ENCODE measurements around the gene RBM8A. TPM values are rescaled to one million over a fixed set of nuclear protein-coding genes. Genes with fewer than 3 reads are reported as not detected.
"Not testable (repeated sequence)": the region's sequence is repeated elsewhere in the genome, so short reads cannot be mapped to it uniquely, and the experiment has no call there.

The RBM8A gene
- total and polyA plus RNA-seq, 7 donors: 77.8 to 138 (median 97.9) TPM

DNA sequence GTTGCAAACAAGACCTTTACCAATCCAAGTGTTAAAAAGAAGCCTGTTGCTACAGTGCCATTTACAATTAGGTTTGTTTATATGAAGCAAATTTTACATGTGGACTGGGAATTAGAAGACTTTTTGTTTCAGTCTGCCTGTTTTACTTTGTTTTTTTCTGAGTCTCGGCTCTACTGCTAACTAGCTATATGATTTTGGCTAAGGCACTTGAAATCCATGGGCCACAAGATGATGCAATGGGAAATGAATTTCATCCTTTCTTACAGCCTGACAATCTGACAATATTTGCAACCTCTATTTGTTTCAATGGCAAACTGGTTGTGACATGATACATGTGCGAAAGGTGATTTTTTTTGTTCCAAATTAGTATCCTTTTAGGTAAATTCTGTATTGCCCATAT is 5.0 kb downstream of the RBM8A start:
- peaks cover 0 to 30% (median 0%) of the 10 kb centered on the region in 4 donors for H3K36me3 ChIP-seq
- no peak for DNase-seq
- no peak overlapping the region for H3K4me3 ChIP-seq
- intact Hi-C loops (cut with DNase I): no loop called here
- WGBS, 2 donors: 82 to 90% methylated on average over 2 of the region's 2 CpGs
- TF ChIP-seq, protein P1, sequence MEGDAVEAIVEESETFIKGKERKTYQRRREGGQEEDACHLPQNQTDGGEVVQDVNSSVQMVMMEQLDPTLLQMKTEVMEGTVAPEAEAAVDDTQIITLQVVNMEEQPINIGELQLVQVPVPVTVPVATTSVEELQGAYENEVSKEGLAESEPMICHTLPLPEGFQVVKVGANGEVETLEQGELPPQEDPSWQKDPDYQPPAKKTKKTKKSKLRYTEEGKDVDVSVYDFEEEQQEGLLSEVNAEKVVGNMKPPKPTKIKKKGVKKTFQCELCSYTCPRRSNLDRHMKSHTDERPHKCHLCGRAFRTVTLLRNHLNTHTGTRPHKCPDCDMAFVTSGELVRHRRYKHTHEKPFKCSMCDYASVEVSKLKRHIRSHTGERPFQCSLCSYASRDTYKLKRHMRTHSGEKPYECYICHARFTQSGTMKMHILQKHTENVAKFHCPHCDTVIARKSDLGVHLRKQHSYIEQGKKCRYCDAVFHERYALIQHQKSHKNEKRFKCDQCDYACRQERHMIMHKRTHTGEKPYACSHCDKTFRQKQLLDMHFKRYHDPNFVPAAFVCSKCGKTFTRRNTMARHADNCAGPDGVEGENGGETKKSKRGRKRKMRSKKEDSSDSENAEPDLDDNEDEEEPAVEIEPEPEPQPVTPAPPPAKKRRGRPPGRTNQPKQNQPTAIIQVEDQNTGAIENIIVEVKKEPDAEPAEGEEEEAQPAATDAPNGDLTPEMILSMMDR (IDR thresholded peaks at IDR 0.05): no peak
- TF ChIP-seq POLR2A (IDR thresholded peaks at IDR 0.05): no peak
- TF ChIP-seq EP300 (IDR thresholded peaks at IDR 0.05): no peak
- no peak for TF ChIP-seq POLR2AphosphoS5 (IDR thresholded peaks at IDR 0.05)
- H3K9me3 ChIP-seq: no peaks in the 10 kb centered on the region
- no peaks in the 10 kb centered on the region for H3K27me3 ChIP-seq
- no peak overlapping the region for H3K27ac ChIP-seq
- peaks cover 0 to 36% (median 30%) of the 10 kb centered on the region in 4 donors for H3K4me1 ChIP-seq

DNA sequence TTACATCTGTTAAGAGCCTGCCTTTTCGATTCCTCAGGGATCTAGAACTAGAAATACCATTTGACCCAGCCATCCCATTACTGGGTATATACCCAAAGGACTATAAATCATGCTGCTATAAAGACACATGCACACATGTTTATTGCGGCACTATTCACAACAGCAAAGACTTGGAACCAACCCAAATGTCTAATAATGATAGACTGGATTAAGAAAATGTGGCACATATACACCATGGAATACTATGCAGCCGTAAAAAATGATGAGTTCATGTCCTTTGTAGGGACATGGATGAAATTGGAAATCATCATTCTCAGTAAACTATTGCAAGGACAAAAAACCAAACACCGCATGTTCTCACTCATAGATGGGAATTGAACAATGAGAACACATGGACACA is 7.0 kb downstream of the RBM8A start:
- H3K4me3 ChIP-seq; DNase-seq; intact Hi-C loops (cut with DNase I); H3K27ac ChIP-seq; H3K9me3 ChIP-seq; H3K27me3 ChIP-seq: not testable (repeated sequence)
- 71 to 81% methylated on average over 2 to 3 of the region's 4 CpGs for WGBS, 2 donors
- Histone ChIP-seq H3K36me3 (peaks cover 0 to 39% (median 0%) of the 10 kb centered on the region in 4 donors), H3K4me1 (peaks cover 0 to 30% (median 26%) of the 10 kb centered on the region in 4 donors)

DNA sequence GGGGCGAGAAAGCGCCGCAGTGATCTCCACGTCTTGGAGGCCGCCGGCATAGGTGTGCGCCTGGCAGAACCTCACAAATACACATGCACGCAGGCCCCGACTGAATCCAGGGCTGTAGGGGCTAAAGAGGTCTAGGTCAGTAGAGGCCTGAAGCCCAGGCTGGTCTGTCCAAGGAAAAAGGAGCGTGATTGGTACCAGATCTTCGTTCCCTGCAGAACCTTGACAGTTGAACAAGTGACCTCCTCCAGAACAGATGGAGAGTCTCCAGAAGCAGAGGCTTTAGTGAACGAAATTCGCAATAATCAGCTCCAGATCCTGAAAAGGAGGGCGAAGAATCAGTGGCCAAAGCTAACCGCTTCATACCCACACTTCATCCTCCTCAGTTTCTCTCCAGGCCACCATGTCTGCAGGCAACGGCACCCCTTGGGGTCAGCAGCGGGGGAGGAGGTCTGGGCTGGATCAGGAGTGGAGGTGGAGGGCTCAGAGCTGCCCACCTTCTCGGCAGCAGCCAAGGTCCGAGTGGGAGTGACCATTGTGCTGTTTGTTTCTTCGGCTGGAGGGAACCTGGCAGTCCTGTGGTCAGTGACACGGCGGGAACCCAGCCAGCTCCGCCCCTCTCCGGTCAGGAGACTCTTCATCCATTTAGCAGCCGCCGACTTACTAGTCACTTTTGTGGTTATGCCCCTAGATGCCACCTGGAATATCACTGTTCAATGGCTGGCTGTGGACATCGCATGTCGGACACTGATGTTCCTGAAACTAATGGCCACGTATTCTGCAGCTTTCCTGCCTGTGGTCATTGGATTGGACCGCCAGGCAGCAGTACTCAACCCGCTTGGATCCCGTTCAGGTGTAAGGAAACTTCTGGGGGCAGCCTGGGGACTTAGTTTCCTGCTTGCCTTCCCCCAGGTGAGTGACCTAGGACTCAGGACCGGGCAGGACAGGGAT is 8.0 kb downstream of the RBM8A start:
- WGBS, 2 donors: 5 to 13% methylated on average over 33 of the region's 33 CpGs
- TF ChIP-seq EP300 (IDR thresholded peaks at IDR 0.05) (no peak), POLR2AphosphoS5 (IDR thresholded peaks at IDR 0.05) (peak in 1 of 4 donors; percentile 12)

DNA sequence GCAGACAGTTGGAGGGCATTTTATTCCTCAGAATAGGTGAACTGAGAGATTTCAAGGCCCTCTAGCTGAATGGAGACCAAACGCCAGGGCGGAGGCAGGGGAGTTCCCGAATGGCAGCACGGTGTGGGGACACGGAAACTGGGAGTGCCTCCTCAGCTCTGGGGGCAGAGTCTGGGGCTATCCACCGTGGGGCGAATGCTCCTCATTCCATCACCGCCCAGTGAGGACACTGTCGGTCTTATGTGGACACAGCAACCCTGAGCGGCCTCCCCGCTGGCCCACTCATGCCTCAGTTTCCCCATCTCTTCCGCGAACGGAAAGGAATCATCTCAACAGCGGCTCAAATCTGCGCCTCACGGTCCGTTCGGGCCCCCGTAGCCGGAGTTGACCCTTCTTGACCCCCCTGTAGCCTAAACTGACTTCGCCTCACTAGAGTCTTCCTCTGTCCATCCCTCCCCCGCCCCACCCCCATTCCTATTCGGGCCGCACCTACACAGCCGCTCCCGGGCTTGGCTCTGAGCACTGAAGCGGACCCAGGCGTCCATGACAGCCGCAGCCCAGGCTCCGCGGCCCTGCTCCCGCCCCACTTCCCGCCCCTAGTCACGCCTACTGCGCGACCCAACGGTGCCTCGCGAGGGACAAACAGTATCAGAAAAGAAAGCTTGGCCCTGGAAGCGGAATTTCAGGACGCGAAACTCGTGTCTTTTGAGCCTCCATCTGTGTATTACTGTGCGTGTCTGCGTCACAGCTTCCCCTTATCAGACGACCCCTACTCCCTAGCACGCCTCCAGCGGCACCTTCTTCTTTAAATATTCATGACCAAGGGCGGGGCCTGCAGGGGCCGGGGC is 8.9 kb downstream of the RBM8A start, which contains the start of gene PEX11B:
Gene PEX11B (minus strand): TSS at position 574 of the 848 bp plus-strand sequence. CDS start 29 bp downstream, at position 545.
- H3K4me1 ChIP-seq: peaks cover 0 to 30% (median 26%) of the 10 kb centered on the region in 4 donors
- H3K36me3 ChIP-seq: peaks cover 0 to 50% (median 0%) of the 10 kb centered on the region in 4 donors
- intact Hi-C loops (cut with DNase I): loop anchor here (5.0 kb wide), 1 partner anchor 61 kb away; the partner anchor contains the start of gene PIAS3
- 0% methylated on average over 51 of the region's 51 CpGs for WGBS, 2 donors
- peak within 1 kb of the TSS; percentile 61 to 96 (median 82) for H3K4me3 ChIP-seq
- H3K9me3 ChIP-seq: no peaks in the 10 kb centered on the region
- H3K27me3 ChIP-seq: no peaks in the 10 kb centered on the region
- TF ChIP-seq POLR2A (IDR thresholded peaks at IDR 0.05): peak in 1 of 2 donors; percentile 31
- TF ChIP-seq, protein P1 (IDR thresholded peaks at IDR 0.05): no peak
- TF ChIP-seq POLR2AphosphoS5 (IDR thresholded peaks at IDR 0.05): peak; percentile 71 to 90 (median 86)
- TF ChIP-seq EP300 (IDR thresholded peaks at IDR 0.05): peak in 1 of 4 donors; percentile 17
- peak; percentile 93 for DNase-seq
- H3K27ac ChIP-seq: peak within 1 kb of the TSS; percentile 78 to 92 (median 88)

More for the DNA sequence above, 8.0 kb downstream of the RBM8A start:
- Histone ChIP-seq H3K9me3 (no peaks in the 10 kb centered on the region), H3K4me3 (peak overlapping the region; percentile 61 to 96 (median 82)), H3K4me1 (peaks cover 0 to 30% (median 26%) of the 10 kb centered on the region in 4 donors), H3K27ac (peak overlapping the region; percentile 78 to 92 (median 88)), H3K27me3 (no peaks in the 10 kb centered on the region), H3K36me3 (peaks cover 0 to 49% (median 0%) of the 10 kb centered on the region in 4 donors)
- intact Hi-C loops (cut with DNase I): loop anchor here (5.0 kb wide), 1 partner anchor 62 kb away; the partner anchor contains the start of gene PIAS3
- DNase-seq: peak; percentile 85

GRCh38 chr1:145917595-145917994 is 9.7 kb downstream of the RBM8A start:
- no peak for DNase-seq
- H3K27me3 ChIP-seq: no peaks in the 10 kb centered on the region
- H3K27ac ChIP-seq: peak overlapping the region in 3 of 4 donors; percentile 78 to 92 (median 87)
- H3K4me1 ChIP-seq: peaks cover 0 to 30% (median 26%) of the 10 kb centered on the region in 4 donors
- WGBS, 2 donors: 89 to 91% methylated on average over 5 of the region's 5 CpGs
- no peaks in the 10 kb centered on the region for H3K9me3 ChIP-seq
- TF ChIP-seq POLR2A (IDR thresholded peaks at IDR 0.05) (no peak), EP300 (IDR thresholded peaks at IDR 0.05) (no peak), POLR2AphosphoS5 (IDR thresholded peaks at IDR 0.05) (no peak)
- TF ChIP-seq, protein P1 (IDR thresholded peaks at IDR 0.05): no peak
- peaks cover 0 to 51% (median 0%) of the 10 kb centered on the region in 4 donors for H3K36me3 ChIP-seq
- H3K4me3 ChIP-seq: peak overlapping the region; percentile 61 to 96 (median 82)
- intact Hi-C loops (cut with DNase I): loop anchor here (5.0 kb wide), 1 partner anchor 60 kb away; the partner anchor contains the start of gene PIAS3
